Measurements from ENCODE around the gene IGFN1.

DNA sequence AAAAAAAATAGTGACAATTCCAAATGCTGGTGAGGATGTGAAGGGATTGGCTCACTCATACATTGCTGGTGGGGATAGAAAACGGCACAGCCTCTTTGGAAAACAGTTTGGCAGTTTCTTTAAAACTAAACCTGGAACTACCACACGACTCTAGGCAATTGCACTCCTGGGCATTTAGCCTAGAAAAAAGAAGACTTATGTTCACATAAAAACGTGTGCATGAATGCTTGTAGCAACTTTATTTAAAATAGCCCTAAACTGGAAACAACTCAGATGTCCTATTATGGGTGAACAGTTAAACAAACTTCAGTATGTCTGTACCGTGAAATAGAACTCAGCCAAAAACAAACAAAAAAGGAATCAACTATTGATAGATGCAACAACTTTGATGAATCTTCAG lies 26.9 kb upstream of the IGFN1 start:
- TF ChIP-seq, protein P1, sequence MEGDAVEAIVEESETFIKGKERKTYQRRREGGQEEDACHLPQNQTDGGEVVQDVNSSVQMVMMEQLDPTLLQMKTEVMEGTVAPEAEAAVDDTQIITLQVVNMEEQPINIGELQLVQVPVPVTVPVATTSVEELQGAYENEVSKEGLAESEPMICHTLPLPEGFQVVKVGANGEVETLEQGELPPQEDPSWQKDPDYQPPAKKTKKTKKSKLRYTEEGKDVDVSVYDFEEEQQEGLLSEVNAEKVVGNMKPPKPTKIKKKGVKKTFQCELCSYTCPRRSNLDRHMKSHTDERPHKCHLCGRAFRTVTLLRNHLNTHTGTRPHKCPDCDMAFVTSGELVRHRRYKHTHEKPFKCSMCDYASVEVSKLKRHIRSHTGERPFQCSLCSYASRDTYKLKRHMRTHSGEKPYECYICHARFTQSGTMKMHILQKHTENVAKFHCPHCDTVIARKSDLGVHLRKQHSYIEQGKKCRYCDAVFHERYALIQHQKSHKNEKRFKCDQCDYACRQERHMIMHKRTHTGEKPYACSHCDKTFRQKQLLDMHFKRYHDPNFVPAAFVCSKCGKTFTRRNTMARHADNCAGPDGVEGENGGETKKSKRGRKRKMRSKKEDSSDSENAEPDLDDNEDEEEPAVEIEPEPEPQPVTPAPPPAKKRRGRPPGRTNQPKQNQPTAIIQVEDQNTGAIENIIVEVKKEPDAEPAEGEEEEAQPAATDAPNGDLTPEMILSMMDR (IDR thresholded peaks at IDR 0.05), result no peak
- no peak for TF ChIP-seq POLR2A (IDR thresholded peaks at IDR 0.05)
- TF ChIP-seq EP300 (IDR thresholded peaks at IDR 0.05; ENCODE audit: low read depth), result no peak
- no peak for TF ChIP-seq POLR2AphosphoS5 (IDR thresholded peaks at IDR 0.05)

Data from transverse colon (tissue), 4 donors.